ENCODE data around the gene SCARB1. TPM values are rescaled to one million over a fixed set of nuclear protein-coding genes. Genes with fewer than 3 reads are reported as not detected.

The SCARB1 gene
- total RNA-seq, 4 donors from 2014 or later: 8.3 to 24.1 (median 13.0) TPM

- intact Hi-C loops (cut with DNase I): no loop called here
- 75% methylated on average over 6 of the region's 13 CpGs for WGBS
- TF ChIP-seq POLR2A (IDR thresholded peaks at IDR 0.05; ENCODE audit: low read depth) (no peak), EP300 (IDR thresholded peaks at IDR 0.05) (no peak), POLR2AphosphoS5 (IDR thresholded peaks at IDR 0.05) (no peak), CTCF (IDR thresholded peaks at IDR 0.05) (no peak)
Measured at GRCh38 chr12:124852329-124852831, 11.3 kb downstream of the SCARB1 start.

DNA sequence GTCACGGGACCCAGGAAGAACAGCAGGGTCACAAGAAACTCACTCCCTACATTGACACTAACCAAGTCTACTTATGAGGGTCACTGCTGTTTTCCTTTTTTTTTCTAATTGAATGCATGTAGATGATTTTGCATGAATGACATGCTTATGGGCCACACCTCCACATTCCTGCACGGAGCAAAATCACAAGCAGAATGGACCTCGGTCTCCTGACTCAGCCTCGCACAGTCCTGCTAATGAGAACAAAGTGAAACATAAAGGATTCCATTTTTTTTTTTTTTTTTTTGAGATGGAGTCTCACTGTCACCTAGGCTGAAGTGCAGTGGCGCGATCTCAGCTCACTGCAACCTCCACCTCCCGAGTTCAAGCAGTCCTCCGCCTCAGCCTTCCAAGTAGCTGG is 12.3 kb downstream of the SCARB1 start:
- intact Hi-C loops (cut with DNase I): no loop called here
- Histone ChIP-seq H3K27me3 (no peaks in the 10 kb centered on the region), H3K4me3 (no peak overlapping the region), H3K36me3 (no peaks in the 10 kb centered on the region), H3K27ac (replicated peaks in 1 of 4) (no peak overlapping the region), H3K4me1 (peaks cover 38 to 59% (median 51%) of the 10 kb centered on the region in 4 donors), H3K9me3 (no peaks in the 10 kb centered on the region)
- TF ChIP-seq CTCF (IDR thresholded peaks at IDR 0.05) (no peak), EP300 (IDR thresholded peaks at IDR 0.05) (no peak), POLR2A (IDR thresholded peaks at IDR 0.05; ENCODE audit: low read depth) (no peak), POLR2AphosphoS5 (IDR thresholded peaks at IDR 0.05) (no peak)
- WGBS: 94% methylated on average over 8 of the region's 8 CpGs
- no peak for DNase-seq (ENCODE audit: extremely low spot score)

More at GRCh38 chr12:124852329-124852831, 11.3 kb downstream of the SCARB1 start:
- DNase-seq (ENCODE audit: extremely low spot score): no peak
- Histone ChIP-seq H3K4me3 (no peak overlapping the region), H3K27me3 (no peaks in the 10 kb centered on the region), H3K27ac (replicated peaks in 1 of 4) (peak overlapping the region in 1 of 4 donors; percentile 45), H3K36me3 (no peaks in the 10 kb centered on the region), H3K4me1 (peaks cover 36 to 55% (median 47%) of the 10 kb centered on the region in 4 donors), H3K9me3 (no peaks in the 10 kb centered on the region)

GRCh38 chr12:124849382-124849781 is 14.3 kb downstream of the SCARB1 start:
- Histone ChIP-seq H3K4me1 (peaks cover 20 to 41% (median 34%) of the 10 kb centered on the region in 4 donors), H3K4me3 (no peak overlapping the region), H3K36me3 (no peaks in the 10 kb centered on the region), H3K27ac (replicated peaks in 1 of 4) (no peak overlapping the region), H3K9me3 (no peaks in the 10 kb centered on the region), H3K27me3 (no peaks in the 10 kb centered on the region)
- DNase-seq (ENCODE audit: extremely low spot score): no peak
- intact Hi-C loops (cut with DNase I): no loop called here
- 69% methylated on average over 8 of the region's 8 CpGs for WGBS
- TF ChIP-seq EP300 (IDR thresholded peaks at IDR 0.05) (no peak), CTCF (IDR thresholded peaks at IDR 0.05) (no peak), POLR2AphosphoS5 (IDR thresholded peaks at IDR 0.05) (no peak), POLR2A (IDR thresholded peaks at IDR 0.05; ENCODE audit: low read depth) (no peak)

DNA sequence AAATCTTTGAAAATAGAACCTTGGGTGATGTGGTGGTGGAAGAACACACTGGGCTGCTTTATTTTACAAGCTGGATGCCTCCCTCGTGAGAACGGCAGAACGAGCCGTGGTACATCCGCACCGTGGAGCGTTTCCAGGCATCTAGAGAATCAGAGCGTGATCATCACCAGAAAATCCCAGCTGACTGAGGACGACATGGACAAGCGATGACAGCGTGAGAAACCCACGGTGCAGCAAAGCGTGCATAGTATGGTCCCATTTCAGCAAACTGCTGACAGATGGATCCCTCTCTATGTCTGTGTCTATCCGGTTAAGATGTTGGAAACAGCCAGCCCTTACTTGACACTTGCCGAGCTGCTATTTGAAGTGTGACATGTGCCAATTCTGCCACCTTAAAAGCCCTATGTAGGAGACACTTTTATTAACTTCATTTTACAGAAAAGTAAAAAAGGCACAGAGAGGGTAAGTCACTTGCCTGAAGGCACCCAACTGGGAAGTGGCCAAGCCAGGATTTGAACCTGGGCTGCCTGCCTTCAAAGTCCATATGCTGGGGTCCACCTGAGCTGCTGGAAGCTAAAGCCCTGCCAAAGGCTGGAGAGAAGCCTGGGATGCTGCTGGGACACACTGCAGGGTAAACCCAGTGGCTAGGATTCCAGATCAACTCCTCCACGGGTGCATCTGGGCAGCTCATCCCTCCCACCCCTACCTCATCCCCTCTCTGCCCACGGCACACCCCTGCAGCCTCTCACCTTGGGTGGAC is 14.9 kb downstream of the SCARB1 start:
- Histone ChIP-seq H3K4me1 (peaks cover 20 to 35% (median 28%) of the 10 kb centered on the region in 4 donors), H3K27me3 (no peaks in the 10 kb centered on the region), H3K27ac (replicated peaks in 1 of 4) (no peak overlapping the region), H3K4me3 (no peak overlapping the region), H3K36me3 (no peaks in the 10 kb centered on the region), H3K9me3 (no peaks in the 10 kb centered on the region)
- TF ChIP-seq CTCF (IDR thresholded peaks at IDR 0.05) (no peak), POLR2AphosphoS5 (IDR thresholded peaks at IDR 0.05) (no peak), EP300 (IDR thresholded peaks at IDR 0.05) (no peak), POLR2A (IDR thresholded peaks at IDR 0.05; ENCODE audit: low read depth) (no peak)
- DNase-seq (ENCODE audit: extremely low spot score): no peak
- intact Hi-C loops (cut with DNase I): no loop called here
- WGBS: 84% methylated on average over 14 of the region's 17 CpGs

All from esophagus muscularis mucosa (tissue), 4 donors.